HG02884 (cell line): ENCODE data around the gene LENG1.
A peak's percentile ranks its signal among the peaks of the same experiment; 100 is the strongest.

Source experiments
- ATAC-seq: cut with Tn5 transposase; IDR thresholded peaks from one replicate; pipeline ENCODE4 v1.9.1; 2021; ENCODE audit warnings: mild to moderate bottlenecking, moderate library complexity; ENCODE audit not compliant: unreplicated experiment

Gene LENG1

GRCh38 chr19:54115109-54116063, 44.1 kb downstream of the LENG1 start, which contains the start of the genes PRPF31 and TFPT:
Gene PRPF31 (plus strand): TSS chr19:54115754. CDS start chr19:54118279, 2,525 bp downstream.
Gene TFPT (minus strand): TSS chr19:54115657. CDS start chr19:54115269, 388 bp downstream.
- ATAC-seq = peak; percentile 69

- no peak for ATAC-seq
These were observed 45.0 kb downstream of the LENG1 start for GRCh38 chr19:54114340-54115108.

GRCh38 chr19:54109651-54110050, 49.9 kb downstream of the LENG1 start:
- no peak for ATAC-seq

GRCh38 chr19:54108496-54108895, 51.0 kb downstream of the LENG1 start:
- ATAC-seq = no peak

GRCh38 chr19:54107876-54108490, 51.5 kb downstream of the LENG1 start:
- ATAC-seq = no peak

- no peak for ATAC-seq
These were observed 52.8 kb downstream of the LENG1 start for GRCh38 chr19:54106716-54107115.

GRCh38 chr19:54105796-54106195, 53.7 kb downstream of the LENG1 start:
- no peak for ATAC-seq
